ENCODE measurements around the gene FSTL4.

The FSTL4 gene

GRCh38 chr5:133365738-133366137, 246.6 kb downstream of the FSTL4 start:
- Histone ChIP-seq H3K27ac (ENCODE audit: low read depth, low read length, severe bottlenecking) (no peak overlapping the region), H3K36me3 (ENCODE audit: control insufficient read depth, insufficient read depth, low read length) (no peaks in the 10 kb centered on the region), H3K4me3 (ENCODE audit: extremely low read depth, insufficient read depth, low read length, poor library complexity, severe bottlenecking) (no peak overlapping the region), H3K4me1 (ENCODE audit: control insufficient read depth, insufficient read depth, low read length, poor library complexity, severe bottlenecking) (no peaks in the 10 kb centered on the region), H3K9me3 (ENCODE audit: control insufficient read depth, low read length) (no peaks in the 10 kb centered on the region)
- 82 to 96% methylated on average over 6 of the region's 6 CpGs for WGBS, 2 experiments (ENCODE audit: insufficient coverage in 2 of 2)

DNA sequence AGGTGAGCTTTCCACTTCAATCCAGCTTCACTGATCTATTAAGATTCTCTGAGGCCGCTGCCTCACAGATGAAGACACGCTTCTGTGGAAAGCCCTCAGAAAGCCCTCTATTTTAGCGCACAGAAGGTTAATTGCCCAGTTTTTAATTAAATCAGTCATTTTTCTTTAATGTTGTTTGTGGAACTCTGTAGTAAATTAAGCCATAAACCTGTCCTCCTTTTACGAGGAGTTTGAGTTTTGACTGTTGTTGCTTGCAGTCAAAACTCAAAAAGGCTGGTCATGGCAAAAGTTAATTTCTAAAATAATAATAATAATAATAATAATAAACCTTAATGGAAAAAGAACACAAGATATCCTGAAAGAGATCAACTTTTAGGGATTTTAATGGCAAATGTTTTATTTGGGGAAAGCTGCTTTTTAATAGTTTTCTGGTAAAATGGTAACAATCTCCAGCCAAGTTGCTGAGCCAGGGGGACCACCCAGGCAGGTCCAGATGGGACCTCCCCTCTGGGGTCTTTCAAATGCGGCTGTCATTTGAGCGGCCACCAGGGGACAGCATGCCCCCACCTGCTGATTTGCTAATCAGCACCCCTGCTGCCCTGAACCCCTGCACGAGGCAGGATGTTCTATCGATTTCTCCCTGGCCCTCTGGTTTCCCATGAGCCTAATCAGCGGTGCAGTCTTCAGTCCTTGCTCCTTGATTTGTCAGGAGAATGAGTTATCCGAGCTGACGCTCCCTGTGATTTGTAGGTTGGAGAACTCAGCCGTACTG, 247.2 kb downstream of the FSTL4 start:
- H3K4me1 ChIP-seq (ENCODE audit: control insufficient read depth, insufficient read depth, low read length, poor library complexity, severe bottlenecking): no peaks in the 10 kb centered on the region
- H3K36me3 ChIP-seq (ENCODE audit: control insufficient read depth, insufficient read depth, low read length): no peaks in the 10 kb centered on the region
- 41 to 44% methylated on average over 7 of the region's 12 CpGs for WGBS, 2 experiments (ENCODE audit: insufficient coverage in 2 of 2)
- no peaks in the 10 kb centered on the region for H3K9me3 ChIP-seq (ENCODE audit: control insufficient read depth, low read length)
- no peak overlapping the region for H3K27ac ChIP-seq (ENCODE audit: low read depth, low read length, severe bottlenecking)
- no peak overlapping the region for H3K4me3 ChIP-seq (ENCODE audit: extremely low read depth, insufficient read depth, low read length, poor library complexity, severe bottlenecking)

GRCh38 chr5:133363807-133364587, 248.3 kb downstream of the FSTL4 start:
- Histone ChIP-seq H3K36me3 (ENCODE audit: control insufficient read depth, insufficient read depth, low read length) (no peaks in the 10 kb centered on the region), H3K4me1 (ENCODE audit: control insufficient read depth, insufficient read depth, low read length, poor library complexity, severe bottlenecking) (no peaks in the 10 kb centered on the region), H3K4me3 (ENCODE audit: extremely low read depth, insufficient read depth, low read length, poor library complexity, severe bottlenecking) (no peak overlapping the region), H3K9me3 (ENCODE audit: control insufficient read depth, low read length) (no peaks in the 10 kb centered on the region), H3K27ac (ENCODE audit: low read depth, low read length, severe bottlenecking) (no peak overlapping the region)
- 61 to 87% methylated on average over 5 to 9 of the region's 10 CpGs for WGBS, 2 experiments (ENCODE audit: insufficient coverage in 2 of 2)

DNA sequence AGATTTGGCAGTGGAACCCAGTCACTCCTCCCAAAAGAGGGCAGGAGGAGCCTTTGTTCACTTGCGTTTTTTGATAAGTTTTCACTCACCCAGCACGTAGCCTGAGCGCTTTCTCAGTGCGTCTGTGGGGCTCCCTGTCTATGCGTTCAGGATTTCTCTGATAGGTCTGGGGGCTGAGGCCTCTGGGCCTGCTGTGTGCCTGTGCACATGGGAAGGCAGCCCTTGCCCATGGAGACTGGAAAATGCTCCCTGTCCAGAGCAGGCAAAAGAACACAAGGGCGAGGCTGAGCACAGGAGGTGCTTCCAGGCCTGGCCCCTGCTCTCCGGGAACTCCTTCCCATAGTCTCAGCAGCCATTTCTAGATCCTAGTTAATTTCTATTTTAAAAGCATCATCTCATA, 249.9 kb downstream of the FSTL4 start:
- Histone ChIP-seq H3K9me3 (ENCODE audit: control insufficient read depth, low read length) (no peaks in the 10 kb centered on the region), H3K36me3 (ENCODE audit: control insufficient read depth, insufficient read depth, low read length) (no peaks in the 10 kb centered on the region), H3K4me1 (ENCODE audit: control insufficient read depth, insufficient read depth, low read length, poor library complexity, severe bottlenecking) (no peaks in the 10 kb centered on the region), H3K27ac (ENCODE audit: low read depth, low read length, severe bottlenecking) (no peak overlapping the region), H3K4me3 (ENCODE audit: extremely low read depth, insufficient read depth, low read length, poor library complexity, severe bottlenecking) (no peak overlapping the region)
- WGBS, 2 experiments (ENCODE audit: insufficient coverage in 2 of 2): 89 to 97% methylated on average over 6 of the region's 7 CpGs

- Histone ChIP-seq H3K27ac (ENCODE audit: low read depth, low read length, severe bottlenecking) (no peak overlapping the region), H3K36me3 (ENCODE audit: control insufficient read depth, insufficient read depth, low read length) (no peaks in the 10 kb centered on the region), H3K4me1 (ENCODE audit: control insufficient read depth, insufficient read depth, low read length, poor library complexity, severe bottlenecking) (no peaks in the 10 kb centered on the region), H3K4me3 (ENCODE audit: extremely low read depth, insufficient read depth, low read length, poor library complexity, severe bottlenecking) (no peak overlapping the region), H3K9me3 (ENCODE audit: control insufficient read depth, low read length) (no peaks in the 10 kb centered on the region)
- WGBS, 2 experiments (ENCODE audit: insufficient coverage in 2 of 2): 100% methylated on average over 1 of the region's 1 CpG; no CpG with 5 or more reads in 1 of the 2 experiments
Observed at GRCh38 chr5:133361922-133362321, 250.4 kb downstream of the FSTL4 start.

DNA sequence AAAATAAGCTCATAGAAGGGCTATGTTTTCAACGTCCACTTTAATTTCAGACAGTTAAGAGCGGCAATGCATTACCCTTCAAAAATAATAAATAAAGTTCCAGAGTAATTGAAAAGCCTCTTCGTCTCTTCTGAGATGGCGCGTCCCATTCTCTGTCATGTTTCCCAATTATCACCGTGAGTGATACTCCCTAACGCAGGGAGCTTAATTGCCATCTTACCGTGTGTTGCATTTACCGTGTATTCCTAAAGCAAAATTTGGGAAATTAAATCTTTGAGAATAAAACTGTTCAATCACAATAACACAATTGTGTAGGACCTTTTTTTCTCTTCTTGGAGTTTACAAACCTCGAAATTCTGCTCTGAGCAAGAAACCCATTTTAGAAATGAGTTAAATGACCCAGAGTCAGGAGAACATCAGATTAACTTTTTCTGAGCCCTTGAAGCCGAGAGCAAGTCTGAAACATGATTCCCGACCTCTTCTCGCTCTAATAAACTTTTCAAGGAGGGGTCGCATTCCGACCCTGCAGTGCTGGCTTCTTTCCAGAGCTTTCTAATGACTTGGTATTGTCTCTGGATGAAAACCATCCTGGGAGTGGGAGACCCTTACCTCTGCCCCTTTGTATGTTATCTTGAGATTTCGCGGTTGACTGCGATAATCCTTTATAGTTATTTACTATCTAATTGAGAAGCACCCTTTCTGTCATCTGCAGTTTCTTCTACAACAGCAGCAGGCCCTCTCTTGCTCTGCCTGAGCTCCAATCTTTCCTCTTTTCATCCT, 251.5 kb downstream of the FSTL4 start:
- Histone ChIP-seq H3K36me3 (ENCODE audit: control insufficient read depth, insufficient read depth, low read length) (no peaks in the 10 kb centered on the region), H3K4me3 (ENCODE audit: extremely low read depth, insufficient read depth, low read length, poor library complexity, severe bottlenecking) (no peak overlapping the region), H3K4me1 (ENCODE audit: control insufficient read depth, insufficient read depth, low read length, poor library complexity, severe bottlenecking) (no peaks in the 10 kb centered on the region), H3K9me3 (ENCODE audit: control insufficient read depth, low read length) (no peaks in the 10 kb centered on the region), H3K27ac (ENCODE audit: low read depth, low read length, severe bottlenecking) (no peak overlapping the region)
- WGBS, 2 experiments (ENCODE audit: insufficient coverage in 2 of 2): 74 to 82% methylated on average over 13 to 15 of the region's 18 CpGs

GRCh38 chr5:133359861-133360260, 252.5 kb downstream of the FSTL4 start:
- 87 to 90% methylated on average over 6 to 7 of the region's 8 CpGs for WGBS, 2 experiments (ENCODE audit: insufficient coverage in 2 of 2)
- Histone ChIP-seq H3K9me3 (ENCODE audit: control insufficient read depth, low read length) (no peaks in the 10 kb centered on the region), H3K36me3 (ENCODE audit: control insufficient read depth, insufficient read depth, low read length) (no peaks in the 10 kb centered on the region), H3K4me3 (ENCODE audit: extremely low read depth, insufficient read depth, low read length, poor library complexity, severe bottlenecking) (no peak overlapping the region), H3K4me1 (ENCODE audit: control insufficient read depth, insufficient read depth, low read length, poor library complexity, severe bottlenecking) (no peaks in the 10 kb centered on the region), H3K27ac (ENCODE audit: low read depth, low read length, severe bottlenecking) (no peak overlapping the region)

GRCh38 chr5:133358271-133358670, 254.1 kb downstream of the FSTL4 start:
- Histone ChIP-seq H3K4me3 (ENCODE audit: extremely low read depth, insufficient read depth, low read length, poor library complexity, severe bottlenecking) (no peak overlapping the region), H3K4me1 (ENCODE audit: control insufficient read depth, insufficient read depth, low read length, poor library complexity, severe bottlenecking) (peaks cover 3% of the 10 kb centered on the region), H3K9me3 (ENCODE audit: control insufficient read depth, low read length) (no peaks in the 10 kb centered on the region), H3K27ac (ENCODE audit: low read depth, low read length, severe bottlenecking) (no peak overlapping the region), H3K36me3 (ENCODE audit: control insufficient read depth, insufficient read depth, low read length) (no peaks in the 10 kb centered on the region)
- WGBS, 2 experiments (ENCODE audit: insufficient coverage in 2 of 2): 90 to 94% methylated on average over 5 to 8 of the region's 12 CpGs

GRCh38 chr5:133357758-133358157, 254.6 kb downstream of the FSTL4 start:
- H3K4me3 ChIP-seq (ENCODE audit: extremely low read depth, insufficient read depth, low read length, poor library complexity, severe bottlenecking): no peak overlapping the region
- WGBS, 2 experiments (ENCODE audit: insufficient coverage in 2 of 2): 82 to 98% methylated on average over 4 of the region's 4 CpGs
- no peaks in the 10 kb centered on the region for H3K9me3 ChIP-seq (ENCODE audit: control insufficient read depth, low read length)
- no peak overlapping the region for H3K27ac ChIP-seq (ENCODE audit: low read depth, low read length, severe bottlenecking)
- H3K4me1 ChIP-seq (ENCODE audit: control insufficient read depth, insufficient read depth, low read length, poor library complexity, severe bottlenecking): peaks cover 3% of the 10 kb centered on the region
- no peaks in the 10 kb centered on the region for H3K36me3 ChIP-seq (ENCODE audit: control insufficient read depth, insufficient read depth, low read length)

GRCh38 chr5:133356984-133357421, 255.3 kb downstream of the FSTL4 start:
- WGBS, 2 experiments (ENCODE audit: insufficient coverage in 2 of 2): 57 to 77% methylated on average over 4 of the region's 4 CpGs
- H3K36me3 ChIP-seq (ENCODE audit: control insufficient read depth, insufficient read depth, low read length): no peaks in the 10 kb centered on the region
- H3K4me3 ChIP-seq (ENCODE audit: extremely low read depth, insufficient read depth, low read length, poor library complexity, severe bottlenecking): no peak overlapping the region
- peaks cover 3% of the 10 kb centered on the region for H3K4me1 ChIP-seq (ENCODE audit: control insufficient read depth, insufficient read depth, low read length, poor library complexity, severe bottlenecking)
- H3K9me3 ChIP-seq (ENCODE audit: control insufficient read depth, low read length): no peaks in the 10 kb centered on the region
- H3K27ac ChIP-seq (ENCODE audit: low read depth, low read length, severe bottlenecking): no peak overlapping the region
